Neural progenitor cell (in vitro differentiated cells): ENCODE results near the gene SAP30. TPM values are rescaled to one million over a fixed set of nuclear protein-coding genes. Genes with fewer than 3 reads are reported as not detected.

Source experiments
- DNase-seq: peaks from one replicate; pipeline ENCODE4 v3.0.0-alpha.2; 2016; ENCODE audit warnings: low spot score
- H2AFZ ChIP-seq: fragments of 200-600 bp; sonication (generic); replicated peaks from 2 replicates; pipeline ENCODE4 v1.6.1; 2016; ENCODE audit warnings: antibody characterized with exemption
- H3F3A ChIP-seq: fragments of 200-600 bp; sonication (generic); 2 replicates; pipeline ENCODE4 v1.6.1; 2016; ENCODE audit warnings: antibody characterized with exemption, low read depth
- H3K27ac ChIP-seq: fragments of 200-600 bp; sonication (generic); 2 replicates; pipeline ENCODE4 v1.5.1; 2016; ENCODE audit warnings: mild to moderate bottlenecking
- H3K27me3 ChIP-seq: fragments of 200-600 bp; sonication (generic); 2 replicates; pipeline ENCODE4 v1.6.1; 2016; ENCODE audit warnings: mild to moderate bottlenecking, moderate library complexity
- H3K36me3 ChIP-seq: fragments of 200-600 bp; sonication (generic); 2 replicates; pipeline ENCODE4 v1.5.1; 2016
- H3K4me1 ChIP-seq: fragments of 200-600 bp; sonication (generic); 2 replicates; pipeline ENCODE4 v1.6.1; 2016; ENCODE audit warnings: mixed run types
- H3K4me2 ChIP-seq: fragments of 200-600 bp; sonication (generic); 2 replicates; pipeline ENCODE4 v1.6.1; 2016
- H3K4me3 ChIP-seq: fragments of 200-600 bp; sonication (generic); 2 replicates; pipeline ENCODE4 v1.5.1; 2016
- H3K79me2 ChIP-seq: fragments of 200-600 bp; sonication (generic); 2 replicates; pipeline ENCODE4 v1.6.1; 2016; ENCODE audit warnings: low read depth
- H3K9ac ChIP-seq: fragments of 200-600 bp; sonication (generic); 2 replicates; pipeline ENCODE4 v1.6.1; 2016
- H3K9me3 ChIP-seq: fragments of 200-600 bp; sonication (generic); 2 replicates; pipeline ENCODE4 v1.5.1; 2016; ENCODE audit warnings: low read depth
- H4K20me1 ChIP-seq: fragments of 200-600 bp; sonication (generic); 2 replicates; pipeline ENCODE4 v1.6.1; 2016; ENCODE audit warnings: low read depth
- H3K27ac Mint-ChIP-seq: 3 replicates; pipeline ENCODE4 v1.8.0; 2021; ENCODE audit warnings: mixed read lengths
- H3K27me3 Mint-ChIP-seq: 2 replicates; pipeline ENCODE4 v1.8.0; 2022; ENCODE audit warnings: low read depth, mild to moderate bottlenecking, inconsistent platforms, moderate library complexity, mixed read lengths; ENCODE audit not compliant: insufficient read depth
- H3K36me3 Mint-ChIP-seq: 3 replicates; pipeline ENCODE4 v1.8.0; 2021; ENCODE audit warnings: mixed read lengths
- H3K4me1 Mint-ChIP-seq: 3 replicates; pipeline ENCODE4 v1.8.0; 2021; ENCODE audit warnings: mixed read lengths
- H3K4me3 Mint-ChIP-seq: 3 replicates; pipeline ENCODE4 v1.8.0; 2021; ENCODE audit warnings: mild to moderate bottlenecking, moderate library complexity, mixed read lengths
- H3K9me3 Mint-ChIP-seq: 3 replicates; pipeline ENCODE4 v1.8.0; 2020; ENCODE audit warnings: mixed read lengths
- CTCF ChIP-seq: fragments of 200-600 bp; sonication (generic); IDR thresholded peaks from 2 replicates; pipeline ENCODE4 v1.5.1; 2017; ENCODE audit warnings: antibody characterized with exemption, mild to moderate bottlenecking
- EZH2 ChIP-seq: fragments of 200-600 bp; sonication (generic); IDR thresholded peaks from 2 replicates; pipeline ENCODE4 v1.6.1; 2017; ENCODE audit warnings: antibody characterized with exemption, mild to moderate bottlenecking, moderate library complexity
- EZH2phosphoT487 ChIP-seq: fragments of 200-600 bp; sonication (generic); IDR thresholded peaks from 2 replicates; pipeline ENCODE4 v1.6.1; 2017; ENCODE audit warnings: antibody characterized with exemption
- total RNA-seq: library from RNA; depleted of rRNA; stranded (reverse); fragments of >200 nt; gene quantifications from 2 replicates; pipeline ENCODE4 v1.2.3, GENCODE V29; 2015; ENCODE audit warnings: low replicate concordance

The SAP30 gene
- total RNA-seq, 1 donor from 2014 or later, result 63.5 TPM

GRCh38 chr4:173343832-173344397, 26.8 kb upstream of the SAP30 start:
- Histone ChIP-seq H3K4me3 (no peak overlapping the region), H3K9ac (no peak overlapping the region), H3K4me2 (peak overlapping the region; percentile 51), H4K20me1 (no peaks in the 10 kb centered on the region), H2AFZ (no peak overlapping the region), H3K27ac (no peak overlapping the region), H3F3A (peaks cover 25% of the 10 kb centered on the region), H3K27me3 (no peaks in the 10 kb centered on the region), H3K4me1 (peaks cover 31% of the 10 kb centered on the region), H3K79me2 (no peaks in the 10 kb centered on the region), H3K9me3 (no peaks in the 10 kb centered on the region), H3K36me3 (no peaks in the 10 kb centered on the region)
- no peak for TF ChIP-seq EZH2phosphoT487
- no peak for TF ChIP-seq CTCF
- no peak for TF ChIP-seq EZH2
- no peak overlapping the region for H3K27ac Mint-ChIP-seq
- no peaks in the 10 kb centered on the region for H3K27me3 Mint-ChIP-seq
- H3K9me3 Mint-ChIP-seq, result no peaks in the 10 kb centered on the region
- H3K36me3 Mint-ChIP-seq, result no peaks in the 10 kb centered on the region
- H3K4me3 Mint-ChIP-seq, result no peak overlapping the region
- peak; percentile 18 for DNase-seq
- H3K4me1 Mint-ChIP-seq, result peaks cover 21% of the 10 kb centered on the region

- H3K4me3 Mint-ChIP-seq, result no peak overlapping the region
- peaks cover 25% of the 10 kb centered on the region for H3F3A ChIP-seq
- no peaks in the 10 kb centered on the region for H3K79me2 ChIP-seq
- H3K36me3 Mint-ChIP-seq, result peaks cover 3% of the 10 kb centered on the region
- H3K27ac ChIP-seq, result no peak overlapping the region
- no peaks in the 10 kb centered on the region for H4K20me1 ChIP-seq
- H3K4me1 Mint-ChIP-seq, result peaks cover 17% of the 10 kb centered on the region
- no peak overlapping the region for H3K4me3 ChIP-seq
- H3K9ac ChIP-seq, result no peak overlapping the region
- no peak overlapping the region for H2AFZ ChIP-seq
- peaks cover 27% of the 10 kb centered on the region for H3K4me1 ChIP-seq
- H3K27me3 Mint-ChIP-seq, result no peaks in the 10 kb centered on the region
- H3K27ac Mint-ChIP-seq, result no peak overlapping the region
- no peaks in the 10 kb centered on the region for H3K36me3 ChIP-seq
- no peaks in the 10 kb centered on the region for H3K27me3 ChIP-seq
- H3K9me3 ChIP-seq, result no peaks in the 10 kb centered on the region
- DNase-seq, result no peak
- TF ChIP-seq EZH2phosphoT487 (no peak), EZH2 (no peak), CTCF (no peak)
- H3K4me2 ChIP-seq, result no peak overlapping the region
- no peaks in the 10 kb centered on the region for H3K9me3 Mint-ChIP-seq
Observed at GRCh38 chr4:173345648-173346047, 25.1 kb upstream of the SAP30 start.

GRCh38 chr4:173346074-173346473, 24.7 kb upstream of the SAP30 start:
- Mint-ChIP-seq H3K4me3 (no peak overlapping the region), H3K9me3 (no peaks in the 10 kb centered on the region)
- H3K4me2 ChIP-seq, result no peak overlapping the region

More at GRCh38 chr4:173346074-173346473, 24.7 kb upstream of the SAP30 start:
- H2AFZ ChIP-seq, result no peak overlapping the region
- H3F3A ChIP-seq, result peaks cover 21% of the 10 kb centered on the region
- H3K9ac ChIP-seq, result no peak overlapping the region
- no peaks in the 10 kb centered on the region for H3K27me3 ChIP-seq
- H3K36me3 ChIP-seq, result no peaks in the 10 kb centered on the region
- Mint-ChIP-seq H3K27ac (no peak overlapping the region), H3K27me3 (no peaks in the 10 kb centered on the region), H3K36me3 (peaks cover 4% of the 10 kb centered on the region), H3K4me1 (peaks cover 13% of the 10 kb centered on the region)
- H3K27ac ChIP-seq, result no peak overlapping the region
- DNase-seq, result no peak
- no peak overlapping the region for H3K4me3 ChIP-seq
- no peaks in the 10 kb centered on the region for H3K79me2 ChIP-seq
- H4K20me1 ChIP-seq, result no peaks in the 10 kb centered on the region
- peaks cover 22% of the 10 kb centered on the region for H3K4me1 ChIP-seq
- H3K9me3 ChIP-seq, result no peaks in the 10 kb centered on the region
- TF ChIP-seq EZH2 (no peak), CTCF (no peak), EZH2phosphoT487 (no peak)
